ENCODE results near the gene SAPCD2. TPM values are rescaled to one million over a fixed set of nuclear protein-coding genes. Genes with fewer than 3 reads are reported as not detected.
A peak's percentile ranks its signal among the peaks of the same experiment; 100 is the strongest.

SAPCD2 gene
- total RNA-seq, 1 experiment from 2014 or later = 17.7 TPM

GRCh38 chr9:137107982-137108381, 37.6 kb upstream of the SAPCD2 start:
- no peak for DNase-seq (ENCODE audit: low read depth)

GRCh38 chr9:137107312-137107921, 37.1 kb upstream of the SAPCD2 start:
- DNase-seq (ENCODE audit: low read depth) = no peak

- no peak for DNase-seq (ENCODE audit: low read depth)
These were observed 36.4 kb upstream of the SAPCD2 start for GRCh38 chr9:137106662-137107250.

- DNase-seq (ENCODE audit: low read depth) = no peak
These were observed 35.7 kb upstream of the SAPCD2 start for GRCh38 chr9:137105814-137106661.

- DNase-seq (ENCODE audit: low read depth) = no peak
These were observed 33.0 kb upstream of the SAPCD2 start for GRCh38 chr9:137103206-137103999.

GRCh38 chr9:137099231-137099630, 28.9 kb upstream of the SAPCD2 start:
- no peak for DNase-seq (ENCODE audit: low read depth)

- DNase-seq (ENCODE audit: low read depth) = no peak
These were observed 27.6 kb upstream of the SAPCD2 start for GRCh38 chr9:137097761-137098462.

- DNase-seq (ENCODE audit: low read depth) = no peak
These were observed 26.6 kb upstream of the SAPCD2 start for GRCh38 chr9:137096785-137097546.

GRCh38 chr9:137095664-137096517, 25.5 kb upstream of the SAPCD2 start:
- DNase-seq (ENCODE audit: low read depth) = no peak

GRCh38 chr9:137089232-137089947, 19.0 kb upstream of the SAPCD2 start:
- no peak for DNase-seq (ENCODE audit: low read depth)

- DNase-seq (ENCODE audit: low read depth) = no peak
These were observed 17.8 kb upstream of the SAPCD2 start for GRCh38 chr9:137088121-137088520.

GRCh38 chr9:137087409-137087925, 17.1 kb upstream of the SAPCD2 start:
- DNase-seq (ENCODE audit: low read depth) = no peak

GRCh38 chr9:137086531-137087408, 16.4 kb upstream of the SAPCD2 start, which contains the start of gene MAN1B1:
TSS of gene MAN1B1 (plus strand) at chr9:137086985. CDS start at chr9:137087000, 15 bp downstream.
- DNase-seq (ENCODE audit: low read depth) = peak; percentile 97

- peak; percentile 26 for DNase-seq (ENCODE audit: low read depth)
These were observed 15.7 kb upstream of the SAPCD2 start for GRCh38 chr9:137085920-137086530.

- no peak for DNase-seq (ENCODE audit: low read depth)
These were observed 14.2 kb upstream of the SAPCD2 start for GRCh38 chr9:137084526-137084925.

GRCh38 chr9:137083394-137084004, 13.1 kb upstream of the SAPCD2 start:
- DNase-seq (ENCODE audit: low read depth) = peak; percentile 98

- no peak for DNase-seq (ENCODE audit: low read depth)
These were observed 12.6 kb upstream of the SAPCD2 start for GRCh38 chr9:137082925-137083290.
